Fibroblast of upper back skin (primary cell): ENCODE data around the gene CRIP1.

Experiments used
- DNase-seq: peaks from one replicate; pipeline ENCODE4 v3.0.0-alpha.2; 2013

CRIP1 gene

DNA sequence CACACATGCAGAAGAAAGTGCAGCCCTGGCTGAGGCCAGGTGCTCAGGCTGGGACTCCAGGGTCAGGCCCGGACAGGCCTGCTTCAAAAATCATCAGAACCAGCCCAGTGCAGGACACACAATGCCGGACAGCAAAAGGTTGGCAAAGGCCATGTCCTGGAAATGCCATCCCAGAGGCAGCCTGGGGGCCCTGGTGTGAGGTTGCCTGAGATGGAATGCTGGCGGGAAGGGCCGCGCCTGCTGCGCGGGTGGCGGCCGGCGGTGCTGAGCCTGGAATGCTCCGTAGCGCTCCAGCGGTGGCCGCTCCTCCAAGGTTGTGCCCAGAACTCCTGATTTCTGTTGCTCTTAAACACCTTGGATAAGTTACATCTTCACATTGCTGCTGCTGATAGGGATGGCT lies 33.7 kb upstream of the CRIP1 start:
- DNase-seq = no peak

DNA sequence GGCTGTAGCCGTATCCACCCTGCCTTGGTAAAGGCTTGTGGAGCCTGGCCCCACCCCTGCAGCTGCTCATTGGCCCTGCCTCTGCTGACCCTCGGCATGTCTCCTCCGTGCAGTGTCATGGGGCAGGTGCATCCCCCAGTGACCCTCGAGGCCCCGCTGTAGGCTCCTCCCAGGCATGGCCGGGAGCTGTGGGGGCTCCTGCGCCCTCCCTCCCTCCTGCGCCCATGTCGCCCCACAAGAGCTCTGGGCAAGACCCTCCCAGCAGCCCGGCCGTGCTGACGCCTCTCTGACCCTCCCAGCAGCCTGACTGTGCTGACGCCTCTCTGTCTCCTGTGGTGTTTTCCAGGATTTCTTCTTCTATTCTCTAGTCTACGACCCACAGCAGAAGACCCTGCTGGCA lies 32.8 kb upstream of the CRIP1 start:
- DNase-seq = no peak

DNA sequence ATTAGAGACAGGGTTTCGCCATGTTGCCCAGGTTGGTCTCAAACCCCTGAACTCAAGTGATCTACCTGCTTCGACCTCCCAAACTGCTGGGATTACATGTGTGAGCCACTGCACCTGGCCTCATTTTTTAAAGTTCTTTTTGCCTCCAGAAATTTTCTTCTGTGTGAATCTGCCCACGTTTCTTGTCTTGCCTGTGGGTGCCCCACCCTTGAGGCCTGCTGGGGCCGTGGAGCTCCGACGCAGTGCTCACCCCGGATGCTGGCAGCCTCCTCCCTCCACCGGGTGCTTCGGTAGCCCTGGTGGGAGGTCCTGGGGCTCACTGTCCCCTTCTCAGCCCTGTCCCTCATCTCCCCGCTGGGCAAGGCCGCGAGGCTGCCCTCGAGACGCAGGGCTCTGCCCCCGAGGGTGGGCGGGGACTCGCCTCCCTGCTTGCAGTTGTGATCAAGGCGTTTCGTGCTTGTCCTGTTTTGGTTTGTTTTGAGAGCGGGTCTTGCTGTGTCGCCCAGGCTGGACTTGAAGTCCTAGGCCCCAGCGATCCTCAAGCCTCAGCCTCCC lies 31.5 kb upstream of the CRIP1 start:
- DNase-seq = no peak

DNA sequence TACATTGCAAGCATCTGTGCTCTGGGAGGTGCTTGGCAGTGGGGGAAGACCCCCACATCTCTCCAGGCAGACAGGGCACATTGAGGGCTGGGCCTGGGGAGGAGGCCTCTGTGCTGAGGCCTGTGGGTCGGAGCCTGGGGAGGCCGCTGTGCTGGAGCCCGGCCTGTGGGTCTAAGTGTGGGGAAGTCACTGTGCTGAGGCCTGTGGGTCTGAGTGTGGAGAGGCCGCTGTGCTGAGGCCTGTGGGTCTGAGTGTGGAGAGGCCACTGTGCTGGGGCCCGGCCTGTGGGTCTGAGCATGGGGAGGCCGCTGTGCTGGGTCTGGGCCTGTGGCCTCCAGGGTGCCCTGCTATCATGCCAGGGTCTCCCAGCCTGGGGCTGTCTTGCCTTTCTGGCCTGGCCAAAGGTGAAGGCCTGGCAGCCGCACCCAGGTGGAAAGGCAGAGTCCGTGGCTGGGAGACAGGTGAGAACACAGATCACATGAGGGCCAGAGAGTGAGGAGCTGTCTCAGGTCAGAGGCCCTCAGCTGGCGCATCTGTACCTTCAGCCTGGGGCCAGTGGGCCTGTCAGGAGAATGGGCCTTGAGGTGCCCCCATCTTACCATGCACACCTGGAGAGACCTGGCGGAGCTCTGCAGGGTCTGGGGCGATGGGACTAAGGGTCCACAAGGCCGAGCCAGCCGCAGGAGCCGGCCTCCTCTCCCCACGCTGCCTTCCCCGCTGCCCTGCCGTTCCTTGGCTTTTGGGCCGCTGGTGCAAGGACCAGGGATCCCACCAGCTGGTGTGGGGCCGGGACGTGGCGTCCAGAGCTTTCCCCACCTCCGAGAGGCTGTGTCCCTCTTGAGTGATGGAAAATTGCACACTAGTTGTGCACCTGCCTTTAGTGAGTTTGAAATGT lies 30.7 kb upstream of the CRIP1 start:
- DNase-seq = no peak

DNA sequence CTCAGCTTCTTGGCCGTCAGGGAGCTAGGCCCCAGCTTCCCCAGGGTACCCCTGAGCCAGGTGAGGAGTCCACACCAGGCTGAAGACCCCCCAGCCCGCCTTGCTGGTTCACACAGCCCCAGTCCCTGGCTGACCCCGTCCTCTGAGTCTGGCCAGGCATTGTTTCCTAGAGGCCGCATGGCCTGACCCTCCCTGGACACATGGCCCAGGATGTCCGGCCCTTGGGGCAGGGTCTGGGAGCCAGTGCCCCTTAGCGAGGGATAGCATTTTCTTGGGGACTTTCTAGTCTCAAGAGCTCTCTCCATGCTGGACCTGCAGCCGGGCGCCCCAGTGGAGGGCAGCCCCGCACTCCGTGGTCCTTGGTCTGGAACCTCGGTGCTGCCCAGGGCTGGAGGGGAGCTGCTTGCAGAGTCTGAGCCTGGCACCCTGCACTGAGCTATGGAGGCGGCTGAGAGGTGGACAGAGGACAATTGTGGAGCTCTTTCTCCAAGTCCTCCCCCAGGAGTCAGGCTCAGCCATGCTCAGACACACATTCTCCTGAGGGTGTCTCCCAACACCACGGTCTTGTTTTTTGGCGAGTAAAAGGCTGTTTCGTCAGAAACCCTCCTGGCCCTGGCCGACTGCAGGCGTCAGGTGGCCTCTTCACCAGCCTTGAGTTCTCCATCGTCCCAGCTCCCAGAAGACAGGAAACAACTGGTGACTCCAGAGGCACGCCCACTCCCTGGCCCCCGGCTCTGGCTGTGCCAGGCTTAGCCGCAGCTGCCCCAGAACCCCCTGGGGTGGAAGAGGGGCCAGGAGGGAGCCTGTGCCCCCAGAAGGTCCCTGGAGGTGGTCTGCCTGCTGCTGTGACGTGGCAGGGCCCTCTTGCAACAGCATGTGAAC lies 29.7 kb upstream of the CRIP1 start:
- DNase-seq = no peak

DNA sequence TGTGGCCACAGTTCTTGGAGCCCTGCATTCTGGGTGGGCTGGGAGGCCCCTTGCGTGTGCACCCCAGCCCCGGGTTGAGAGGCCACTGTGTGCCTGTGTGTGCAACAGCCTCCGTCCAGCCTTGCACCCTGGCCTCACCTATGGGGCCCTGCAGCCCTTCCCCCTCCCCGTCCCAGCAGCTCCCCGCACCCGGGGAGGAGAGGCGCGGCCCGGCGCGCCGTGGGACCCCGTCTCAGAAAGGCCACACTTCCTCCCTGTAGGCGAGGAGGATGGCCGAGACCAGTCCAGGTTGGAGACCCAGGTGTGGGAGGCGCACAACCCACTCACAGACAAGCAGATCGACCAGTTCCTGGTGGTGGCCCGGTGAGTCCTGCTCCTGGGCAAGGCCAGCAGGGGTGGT lies 28.7 kb upstream of the CRIP1 start:
- no peak for DNase-seq

DNA sequence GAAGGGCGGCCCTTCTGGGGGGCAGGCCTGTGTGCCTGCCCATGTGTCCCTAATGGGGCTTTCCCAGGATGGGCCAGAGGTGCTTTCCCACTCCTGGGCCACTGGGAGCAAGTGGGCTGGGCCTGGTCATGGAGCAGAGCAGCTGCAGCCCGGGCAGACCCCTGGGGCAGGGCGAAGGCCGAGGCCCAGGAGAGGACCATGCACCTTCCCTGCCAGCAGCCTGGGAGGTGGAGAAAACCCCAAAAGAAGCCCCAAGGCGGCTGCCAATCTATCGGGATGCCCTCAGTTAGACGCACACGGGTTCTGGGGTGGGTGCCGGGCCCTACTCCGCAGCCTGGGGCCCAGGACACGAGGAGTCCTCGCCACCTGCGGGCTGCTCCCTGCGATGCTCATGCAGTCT lies 28.1 kb upstream of the CRIP1 start:
- no peak for DNase-seq

DNA sequence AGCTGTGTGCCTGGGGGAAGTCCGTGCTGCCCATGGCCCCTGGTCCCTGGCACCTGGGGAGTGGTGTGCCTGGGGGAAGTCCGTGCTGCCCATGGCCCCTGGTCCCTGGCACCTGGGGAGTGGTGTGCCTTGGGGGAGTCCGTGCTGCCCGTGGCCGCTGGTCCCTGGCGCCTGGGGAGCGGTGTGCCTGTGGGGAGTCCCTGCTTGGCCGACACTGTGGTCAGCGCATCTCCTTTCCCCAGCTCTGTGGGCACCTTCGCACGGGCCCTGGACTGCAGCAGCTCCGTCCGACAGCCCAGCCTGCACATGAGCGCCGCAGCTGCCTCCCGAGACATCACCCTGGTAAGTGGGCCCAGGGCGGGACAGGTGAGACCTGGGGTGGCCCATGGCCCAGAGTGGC lies 26.6 kb upstream of the CRIP1 start:
- DNase-seq = no peak

DNA sequence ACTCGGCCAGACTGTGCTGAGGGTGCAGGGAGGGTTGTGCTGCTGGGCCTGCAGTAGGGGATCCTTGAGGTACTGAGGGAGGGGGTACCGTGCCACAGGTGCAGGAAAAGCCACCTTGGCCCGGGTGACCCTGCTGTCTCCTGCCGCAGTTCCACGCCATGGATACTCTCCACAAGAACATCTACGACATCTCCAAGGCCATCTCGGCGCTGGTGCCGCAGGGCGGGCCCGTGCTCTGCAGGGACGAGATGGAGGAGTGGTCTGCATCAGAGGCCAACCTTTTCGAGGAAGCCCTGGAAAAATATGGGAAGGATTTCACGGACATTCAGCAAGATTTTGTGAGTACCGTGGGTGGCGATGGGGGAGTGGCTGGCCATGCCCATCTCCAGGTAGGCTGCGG lies 26.1 kb upstream of the CRIP1 start:
- DNase-seq = no peak

DNA sequence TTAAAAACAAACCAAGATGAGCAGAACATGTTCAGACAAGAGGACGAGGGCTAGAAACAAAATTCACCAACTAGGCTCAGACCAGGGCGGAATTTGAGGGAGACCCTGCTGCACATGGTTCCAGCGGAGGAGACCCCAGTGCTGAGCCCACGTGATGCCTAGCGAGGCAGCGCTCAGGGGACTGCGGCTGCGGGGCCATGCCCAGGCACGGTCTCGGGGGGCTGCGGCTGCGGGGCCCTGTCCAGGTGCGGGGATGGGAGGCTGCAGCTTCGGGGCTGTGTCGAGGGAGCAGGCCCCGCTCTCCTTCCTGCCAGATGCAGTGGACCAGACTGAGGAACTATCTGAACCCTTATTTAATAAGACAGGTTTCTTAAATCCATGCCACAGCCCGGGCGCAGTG lies 24.8 kb upstream of the CRIP1 start:
- no peak for DNase-seq

DNA sequence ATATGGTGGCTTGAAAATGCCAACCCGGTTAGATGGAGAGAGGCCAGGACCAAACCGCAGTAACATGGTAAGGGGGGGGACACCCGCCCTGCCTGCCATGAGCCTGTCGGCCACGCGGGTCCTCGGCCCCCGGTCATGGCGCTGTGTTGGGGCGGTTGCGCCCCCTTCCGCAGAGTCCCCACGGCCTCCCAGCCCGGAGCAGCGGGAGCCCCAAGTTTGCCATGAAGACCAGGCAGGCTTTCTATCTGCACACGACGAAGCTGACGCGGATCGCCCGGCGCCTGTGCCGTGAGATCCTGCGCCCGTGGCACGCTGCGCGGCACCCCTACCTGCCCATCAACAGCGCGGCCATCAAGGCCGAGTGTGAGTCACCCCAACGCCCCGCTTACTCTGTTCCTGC lies 22.2 kb upstream of the CRIP1 start:
- no peak for DNase-seq

DNA sequence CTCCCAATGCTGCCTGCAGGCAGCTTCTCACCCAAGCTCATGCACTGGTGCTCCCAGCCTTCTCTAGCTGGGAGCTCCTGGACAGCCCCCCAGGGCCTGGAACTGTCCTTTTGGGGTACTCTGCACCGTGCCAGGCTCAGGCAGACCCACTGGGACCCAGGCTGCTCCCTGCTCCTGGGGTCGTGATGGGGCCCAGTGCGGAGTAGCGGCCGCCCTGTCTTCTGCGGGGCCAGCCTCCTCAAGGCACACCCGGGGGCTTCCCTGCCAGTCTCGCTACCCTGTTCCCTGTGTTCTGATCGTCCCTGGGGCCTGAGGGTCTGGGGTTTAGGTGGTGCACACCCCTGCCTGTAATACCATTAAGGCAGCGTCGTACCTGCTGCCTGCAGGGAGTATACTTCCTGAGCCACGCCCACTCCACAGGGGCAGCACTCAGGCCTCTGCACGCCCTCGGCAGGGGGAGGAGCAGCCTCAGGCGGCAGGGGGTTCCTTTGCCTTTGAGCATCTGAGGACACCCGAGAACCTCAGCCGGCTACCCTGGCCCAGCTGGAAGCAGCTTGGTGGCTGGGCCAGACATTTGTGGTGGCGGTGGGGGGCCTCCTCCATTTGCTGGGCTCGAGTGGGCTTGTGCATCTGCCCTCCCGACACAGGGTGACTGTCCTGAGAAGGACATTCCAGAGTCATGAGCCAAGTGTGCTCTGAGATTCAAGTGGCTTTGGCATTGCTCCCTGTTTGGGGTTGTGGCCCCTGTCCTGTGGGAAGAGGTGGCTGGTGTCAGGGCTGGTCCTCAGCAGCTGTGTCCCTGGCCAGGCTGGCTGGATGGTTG lies 21.3 kb upstream of the CRIP1 start:
- no peak for DNase-seq

DNA sequence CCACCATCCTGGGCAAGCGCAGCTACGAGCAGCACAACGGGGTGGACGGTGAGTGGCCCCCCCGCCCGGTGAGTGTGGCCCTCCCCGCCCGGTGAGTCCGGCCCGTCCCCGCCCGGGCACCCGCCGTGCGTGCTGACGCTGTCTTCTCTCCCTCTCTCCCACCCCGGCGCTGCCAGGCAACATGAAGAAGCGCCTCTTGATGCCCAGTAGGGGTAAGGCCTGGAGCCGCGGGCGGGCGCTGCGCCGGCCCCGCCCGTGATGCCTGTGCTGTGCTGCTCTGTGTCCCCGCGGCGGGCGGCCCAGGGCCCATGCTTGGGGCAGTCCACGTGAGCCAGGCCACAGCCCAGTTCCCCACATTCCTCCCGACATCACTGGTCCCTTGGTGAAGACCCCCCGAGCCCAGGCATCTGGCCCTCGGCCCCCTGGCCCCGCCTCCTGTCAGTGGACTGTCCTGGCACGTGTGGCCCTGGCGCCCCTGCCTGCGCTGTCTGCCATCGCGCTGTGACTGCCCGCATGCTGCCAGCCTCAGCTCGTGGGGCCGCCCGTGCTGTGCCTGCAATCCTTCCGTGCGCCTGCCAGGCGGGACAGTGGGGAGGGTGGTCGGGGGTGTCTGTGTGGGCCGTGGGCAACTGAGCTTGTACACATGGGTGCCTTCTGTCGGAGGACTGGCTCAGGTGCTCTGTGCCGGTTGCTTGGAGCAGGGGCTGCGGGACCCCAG lies 20.0 kb upstream of the CRIP1 start:
- DNase-seq = no peak

DNA sequence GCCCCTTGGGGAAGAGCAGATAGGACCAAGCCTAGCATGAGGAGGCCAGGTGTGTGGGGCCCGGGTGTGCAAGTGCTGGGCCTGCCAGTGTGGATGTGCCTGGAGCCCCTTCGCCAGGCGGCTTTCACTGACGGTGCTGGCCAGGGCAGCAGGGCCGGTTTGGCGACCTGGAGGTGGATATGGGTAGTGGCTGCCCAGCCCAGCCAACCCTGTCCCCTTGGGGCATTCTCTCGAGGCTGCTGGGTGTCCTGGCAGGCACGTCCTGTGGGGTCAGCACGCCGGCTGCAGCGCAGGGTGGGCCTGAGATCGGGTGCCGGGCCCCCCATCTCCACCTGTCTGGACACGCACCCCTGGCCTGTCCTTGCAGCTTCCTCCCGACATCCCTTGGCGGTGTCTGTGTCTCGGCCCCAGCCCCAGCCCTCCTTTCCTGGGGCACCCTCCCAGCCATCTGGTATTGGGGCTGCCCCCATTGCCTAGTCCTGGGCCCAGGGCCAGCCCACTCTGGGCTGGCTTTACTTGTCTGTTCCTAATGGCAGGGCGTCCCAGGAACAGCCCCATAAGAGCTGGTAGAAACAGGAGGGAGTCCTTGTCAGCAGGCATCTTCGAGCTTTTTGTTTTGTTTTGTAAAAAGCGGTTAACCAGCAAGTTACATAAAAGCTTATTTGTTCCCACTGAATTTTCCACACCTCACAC lies 19.3 kb upstream of the CRIP1 start:
- no peak for DNase-seq

DNA sequence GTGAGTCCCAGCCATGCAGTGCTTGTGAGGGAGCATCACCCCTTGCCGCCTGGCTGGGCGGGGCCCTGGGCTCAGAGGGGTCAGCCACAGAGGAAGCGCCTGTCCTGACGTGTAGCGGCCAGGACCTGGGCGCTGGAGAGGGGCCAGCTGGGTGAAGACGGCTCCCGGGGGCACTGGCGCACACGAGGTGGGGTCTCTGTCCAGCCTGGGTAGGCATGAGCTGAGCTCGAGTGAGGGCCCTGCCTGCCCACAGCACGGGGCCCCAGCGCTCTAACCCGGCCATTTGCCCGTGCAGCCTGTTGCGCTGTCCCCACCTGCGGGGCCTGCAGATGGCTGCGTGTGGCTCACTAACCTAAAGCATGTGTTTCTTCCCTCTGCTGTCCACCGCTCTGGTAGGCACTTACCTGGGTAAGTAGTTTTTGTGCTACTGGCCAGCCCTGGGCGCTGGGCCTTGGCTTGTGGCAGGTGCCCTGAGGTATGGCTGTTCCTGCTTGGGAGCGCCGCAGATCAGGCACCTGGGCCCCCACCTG lies 18.7 kb upstream of the CRIP1 start:
- DNase-seq = no peak

DNA sequence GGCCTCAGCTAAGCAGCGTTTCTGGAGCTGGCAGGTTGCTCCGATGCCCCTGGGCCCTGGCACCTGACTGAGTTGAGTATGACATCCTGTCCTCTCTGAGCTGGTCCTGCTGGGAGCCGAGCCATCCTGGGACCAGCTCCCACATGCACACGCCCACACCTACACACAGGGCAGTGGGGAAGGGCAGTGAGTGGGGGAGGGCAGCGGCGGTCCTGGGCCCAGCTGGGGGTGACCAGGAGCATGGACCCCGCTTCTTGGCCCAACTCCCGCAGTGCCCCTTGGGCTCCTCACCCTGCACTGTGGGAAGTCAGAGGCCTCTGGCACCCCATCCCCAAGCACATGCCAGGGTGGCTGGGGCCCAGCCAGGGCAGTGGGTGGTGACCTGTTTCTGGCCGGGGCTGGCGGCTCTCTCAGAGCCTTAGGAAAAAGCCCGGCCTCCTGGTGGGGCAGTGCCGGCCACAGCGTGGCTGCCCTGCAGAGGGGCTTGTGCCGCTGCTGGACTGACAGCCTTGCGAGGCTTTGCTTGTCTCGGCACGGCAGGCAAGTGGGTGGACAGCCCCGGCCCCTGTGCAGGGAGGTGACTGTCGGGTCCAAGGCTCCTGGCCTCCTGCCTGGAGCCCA lies 18.0 kb upstream of the CRIP1 start:
- DNase-seq = no peak

DNA sequence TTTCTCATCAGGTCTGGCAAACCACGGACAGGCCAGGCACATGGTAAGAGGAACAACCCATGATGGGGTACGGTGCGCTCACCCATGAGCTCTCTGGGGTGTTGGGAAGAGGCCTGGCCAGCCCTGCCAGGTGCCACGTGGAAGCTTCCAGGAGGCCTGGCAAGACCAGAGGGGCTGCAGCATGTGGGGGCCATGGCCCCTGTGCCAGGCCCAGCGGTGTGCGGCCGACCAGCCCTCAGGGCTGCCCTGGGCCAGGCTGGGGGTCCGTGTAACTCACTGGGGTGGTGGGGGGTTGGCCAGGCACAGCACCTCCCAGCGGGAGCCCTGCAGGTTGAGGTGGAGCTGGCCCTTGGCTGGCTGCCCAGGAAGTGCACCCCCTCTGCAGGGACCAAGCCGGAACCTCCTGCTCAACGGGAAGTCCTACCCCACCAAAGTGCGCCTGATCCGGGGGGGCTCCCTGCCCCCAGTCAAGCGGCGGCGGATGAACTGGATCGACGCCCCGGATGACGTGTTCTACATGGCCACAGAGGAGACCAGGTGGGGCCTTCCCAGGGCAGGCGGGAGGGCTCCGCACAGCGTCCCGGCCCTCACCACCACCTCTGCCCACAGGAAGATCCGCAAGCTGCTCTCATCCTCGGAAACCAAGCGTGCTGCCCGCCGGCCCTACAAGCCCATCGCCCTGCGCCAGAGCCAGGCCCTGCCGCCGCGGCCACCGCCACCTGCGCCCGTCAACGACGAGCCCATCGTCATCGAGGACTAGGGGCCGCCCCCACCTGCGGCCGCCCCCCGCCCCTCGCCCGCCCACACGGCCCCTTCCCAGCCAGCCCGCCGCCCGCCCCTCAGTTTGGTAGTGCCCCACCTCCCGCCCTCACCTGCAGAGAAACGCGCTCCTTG lies 17.0 kb upstream of the CRIP1 start:
- no peak for DNase-seq

DNA sequence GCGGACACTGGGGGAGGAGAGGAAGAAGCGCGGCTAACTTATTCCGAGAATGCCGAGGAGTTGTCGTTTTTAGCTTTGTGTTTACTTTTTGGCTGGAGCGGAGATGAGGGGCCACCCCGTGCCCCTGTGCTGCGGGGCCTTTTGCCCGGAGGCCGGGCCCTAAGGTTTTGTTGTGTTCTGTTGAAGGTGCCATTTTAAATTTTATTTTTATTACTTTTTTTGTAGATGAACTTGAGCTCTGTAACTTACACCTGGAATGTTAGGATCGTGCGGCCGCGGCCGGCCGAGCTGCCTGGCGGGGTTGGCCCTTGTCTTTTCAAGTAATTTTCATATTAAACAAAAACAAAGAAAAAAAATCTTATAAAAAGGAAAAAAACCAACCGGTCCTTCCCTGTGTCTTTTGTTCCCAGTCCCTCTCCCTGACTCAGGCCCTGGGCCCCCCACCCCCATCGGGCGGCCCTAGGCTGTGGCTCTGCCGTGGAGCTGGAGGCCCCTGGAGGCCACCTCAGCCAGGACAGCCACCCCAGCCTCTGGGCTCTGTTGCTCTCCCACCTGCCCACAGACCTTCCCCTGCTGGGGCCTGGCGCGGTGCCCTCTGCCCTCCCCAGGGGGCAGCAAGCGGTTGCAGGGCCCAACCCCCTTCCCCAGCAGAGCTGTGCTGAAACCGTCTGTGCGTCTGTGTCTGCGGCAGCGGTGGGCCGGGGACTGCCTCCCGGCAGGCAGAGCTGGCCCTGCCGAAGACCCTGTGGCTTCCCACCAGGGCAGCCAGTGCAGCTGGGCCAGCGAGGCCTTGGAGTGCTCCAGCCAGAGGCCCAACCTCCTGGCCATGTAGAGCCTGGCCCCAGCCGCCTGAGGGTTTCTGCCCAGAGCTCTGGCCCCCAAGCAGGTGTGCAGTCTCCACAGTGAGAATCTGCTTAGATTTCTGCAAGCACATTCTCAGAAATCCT lies 16.1 kb upstream of the CRIP1 start:
- DNase-seq = no peak
